NB4 (cell line): ENCODE measurements around the gene GDNF.
"Not testable (repeated sequence)": the region's sequence is repeated elsewhere in the genome, so short reads cannot be mapped to it uniquely, and the experiment has no call there.

Source experiments
- DNase-seq: peaks from one replicate; pipeline ENCODE4 v3.0.0; 2010; ENCODE audit warnings: low read depth
- H3K4me3 ChIP-seq: one replicate; pipeline ENCODE4 v1.5.1; 2011; ENCODE audit warnings: mild to moderate bottlenecking, low read depth, low read length, moderate library complexity
- MAX ChIP-seq: IDR thresholded peaks from 2 replicates; pipeline ENCODE4 v1.6.1; 2011; ENCODE audit warnings: low read depth, low read length
- MYC ChIP-seq: IDR thresholded peaks from 2 replicates; pipeline ENCODE4 v1.6.1; 2011; ENCODE audit warnings: low read depth, low read length
- POLR2A ChIP-seq: IDR thresholded peaks from 2 replicates; pipeline ENCODE4 v1.6.1; 2011; ENCODE audit warnings: mild to moderate bottlenecking; ENCODE audit not compliant: insufficient read length; ENCODE audit errors: extremely low read depth
- TF ChIP-seq, protein P1 (sequence below): IDR thresholded peaks from one replicate; pipeline ENCODE4 v1.5.1; 2012; ENCODE audit warnings: low read depth, low read length

Gene GDNF

GRCh38 chr5:37803487-37803886, 36.4 kb downstream of the GDNF start:
- TF ChIP-seq MYC (no peak), MAX (no peak), POLR2A (no peak)
- TF ChIP-seq, protein P1, sequence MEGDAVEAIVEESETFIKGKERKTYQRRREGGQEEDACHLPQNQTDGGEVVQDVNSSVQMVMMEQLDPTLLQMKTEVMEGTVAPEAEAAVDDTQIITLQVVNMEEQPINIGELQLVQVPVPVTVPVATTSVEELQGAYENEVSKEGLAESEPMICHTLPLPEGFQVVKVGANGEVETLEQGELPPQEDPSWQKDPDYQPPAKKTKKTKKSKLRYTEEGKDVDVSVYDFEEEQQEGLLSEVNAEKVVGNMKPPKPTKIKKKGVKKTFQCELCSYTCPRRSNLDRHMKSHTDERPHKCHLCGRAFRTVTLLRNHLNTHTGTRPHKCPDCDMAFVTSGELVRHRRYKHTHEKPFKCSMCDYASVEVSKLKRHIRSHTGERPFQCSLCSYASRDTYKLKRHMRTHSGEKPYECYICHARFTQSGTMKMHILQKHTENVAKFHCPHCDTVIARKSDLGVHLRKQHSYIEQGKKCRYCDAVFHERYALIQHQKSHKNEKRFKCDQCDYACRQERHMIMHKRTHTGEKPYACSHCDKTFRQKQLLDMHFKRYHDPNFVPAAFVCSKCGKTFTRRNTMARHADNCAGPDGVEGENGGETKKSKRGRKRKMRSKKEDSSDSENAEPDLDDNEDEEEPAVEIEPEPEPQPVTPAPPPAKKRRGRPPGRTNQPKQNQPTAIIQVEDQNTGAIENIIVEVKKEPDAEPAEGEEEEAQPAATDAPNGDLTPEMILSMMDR, result no peak

DNA sequence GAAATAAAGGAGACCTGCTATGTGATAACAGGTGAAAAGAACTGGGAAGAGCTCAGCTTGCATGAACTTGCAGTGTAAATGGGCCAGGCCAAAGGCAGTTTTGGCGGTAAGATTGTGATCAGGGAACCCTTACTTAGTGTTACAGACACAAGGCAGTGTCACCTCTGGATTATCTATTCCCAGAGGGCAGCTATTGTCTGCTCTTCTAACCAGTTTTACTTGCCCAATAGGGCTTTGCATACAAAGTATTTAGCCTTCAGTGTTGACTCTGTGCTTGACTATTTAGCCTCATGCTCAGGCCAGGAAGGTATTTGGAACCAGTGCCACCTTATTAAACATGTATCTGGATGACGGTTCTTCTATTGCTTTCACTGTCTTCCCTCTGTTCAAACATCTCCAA, 38.3 kb downstream of the GDNF start:
- DNase-seq, result no peak
- no peak overlapping the region for H3K4me3 ChIP-seq
- TF ChIP-seq, protein P1, result no peak
- TF ChIP-seq MAX, result no peak
- TF ChIP-seq MYC, result no peak
- TF ChIP-seq POLR2A, result no peak

More at GRCh38 chr5:37803487-37803886, 36.4 kb downstream of the GDNF start:
- DNase-seq, result no peak
- no peak overlapping the region for H3K4me3 ChIP-seq

DNA sequence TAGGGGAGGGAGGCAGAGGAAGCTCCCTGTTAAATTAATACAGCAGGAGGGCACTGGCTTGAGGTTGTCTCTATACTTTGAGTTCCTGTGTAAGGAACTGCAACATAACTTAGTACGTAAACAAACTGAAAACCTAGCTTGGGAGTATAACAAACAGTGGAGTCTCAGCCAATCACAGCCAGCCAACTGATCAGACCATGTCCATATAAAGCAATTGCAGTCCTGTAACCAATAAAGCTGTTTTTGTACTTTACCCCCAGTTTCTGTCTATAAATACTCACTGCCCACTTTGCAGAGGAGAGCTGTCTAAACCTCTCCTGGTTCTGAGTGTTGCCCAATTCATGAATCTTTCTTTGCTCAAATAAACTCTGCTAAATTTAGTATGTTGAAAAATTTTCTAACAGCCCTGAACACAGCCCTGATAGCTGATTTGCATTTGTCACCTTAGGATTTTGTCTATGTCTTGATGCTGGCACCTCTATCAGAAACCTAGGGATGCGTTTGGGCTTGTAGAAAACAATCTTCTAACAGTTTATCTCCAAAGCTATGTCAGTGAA, 39.9 kb downstream of the GDNF start:
- TF ChIP-seq POLR2A (no peak), MYC (no peak), MAX (no peak)
- TF ChIP-seq, protein P1, result no peak
- no peak for DNase-seq
- H3K4me3 ChIP-seq, result no peak overlapping the region

- H3K4me3 ChIP-seq, DNase-seq: not testable (repeated sequence)
These were observed 43.4 kb downstream of the GDNF start for GRCh38 chr5:37796435-37796834.

- not testable (repeated sequence) for DNase-seq, H3K4me3 ChIP-seq
These were observed 44.5 kb downstream of the GDNF start for GRCh38 chr5:37795292-37795691.

DNA sequence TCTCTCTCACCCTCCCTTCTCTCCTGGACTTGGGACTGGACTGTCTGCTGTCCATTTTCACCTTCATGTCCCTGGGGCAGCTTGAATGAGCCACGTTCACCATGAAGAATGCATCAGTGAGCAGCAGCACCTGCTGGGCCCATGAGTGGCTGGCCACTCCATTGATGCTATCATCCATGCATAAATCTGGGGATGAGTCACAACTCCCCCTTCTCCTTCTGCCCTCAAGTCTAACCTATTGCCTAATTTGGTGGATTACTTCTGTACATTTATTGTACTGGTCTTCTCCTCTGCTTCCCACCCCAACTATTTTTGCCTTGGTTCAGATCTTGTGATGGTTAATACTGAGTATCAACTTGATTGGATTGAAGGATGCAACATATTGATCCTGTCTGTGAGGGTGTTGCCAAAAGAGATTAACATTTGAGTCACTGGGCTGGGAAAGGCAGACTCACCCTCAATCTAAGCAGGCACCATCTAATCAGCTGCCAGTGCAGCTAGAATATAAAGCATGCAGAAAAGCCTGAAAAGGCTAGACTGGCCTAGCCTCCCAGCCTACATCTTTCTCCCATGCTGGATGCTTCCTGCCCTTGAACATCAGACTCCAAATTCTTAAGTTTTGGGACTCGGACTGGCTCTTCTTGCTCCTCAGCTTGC, 46.7 kb downstream of the GDNF start:
- H3K4me3 ChIP-seq, result no peak overlapping the region
- TF ChIP-seq, protein P1, result no peak
- TF ChIP-seq MYC (no peak), POLR2A (no peak), MAX (no peak)
- DNase-seq, result peak; percentile 12

GRCh38 chr5:37791321-37791720, 48.5 kb downstream of the GDNF start:
- H3K4me3 ChIP-seq, result no peak overlapping the region
- DNase-seq, result no peak
- TF ChIP-seq MAX (no peak), POLR2A (no peak), MYC (no peak)
- TF ChIP-seq, protein P1, result no peak
